GM19438 (cell line): ENCODE measurements around the gene DDX4.

Experiments
- ATAC-seq: cut with Tn5 transposase; IDR thresholded peaks from one replicate; pipeline ENCODE4 v1.9.1; 2021; ENCODE audit warnings: low read depth; ENCODE audit not compliant: unreplicated experiment

Gene DDX4

DNA sequence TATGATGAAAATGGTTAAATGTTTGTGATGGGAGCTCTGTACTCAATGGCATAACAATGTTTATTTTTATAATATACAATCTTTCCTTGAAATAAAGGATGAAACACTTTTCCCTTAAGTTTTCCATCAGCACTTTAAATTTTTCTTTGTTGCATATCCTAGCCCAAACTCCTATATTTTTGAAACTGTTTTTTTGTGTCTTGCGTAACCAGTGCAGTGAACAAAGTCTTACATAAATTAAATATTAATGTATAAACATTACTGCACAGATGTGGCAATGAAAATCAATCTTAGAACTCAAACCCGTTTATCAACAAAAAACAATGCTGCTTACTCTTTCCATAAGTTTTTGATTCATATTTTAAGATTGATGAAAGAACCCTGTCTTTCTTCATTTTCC lies 79.2 kb downstream of the DDX4 start:
- ATAC-seq: no peak

DNA sequence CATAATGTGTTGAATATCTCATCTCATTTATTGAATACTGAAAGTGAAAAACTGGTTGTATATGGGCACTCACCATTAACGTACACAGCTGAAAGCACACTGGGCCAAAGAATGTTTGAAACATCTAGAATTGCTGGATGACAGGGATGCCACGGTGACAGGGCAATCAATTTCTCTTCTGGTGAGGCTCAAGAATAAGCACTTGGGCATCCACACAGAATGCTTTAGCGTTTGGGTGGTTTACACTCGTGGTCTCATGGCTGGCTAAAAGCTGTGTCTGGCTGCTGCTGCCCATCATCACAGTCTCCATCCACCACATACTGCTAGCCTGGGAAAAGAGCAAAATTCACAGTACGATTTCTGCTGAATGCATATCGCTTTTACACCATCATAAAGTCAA lies 82.6 kb downstream of the DDX4 start:
- ATAC-seq: no peak

DNA sequence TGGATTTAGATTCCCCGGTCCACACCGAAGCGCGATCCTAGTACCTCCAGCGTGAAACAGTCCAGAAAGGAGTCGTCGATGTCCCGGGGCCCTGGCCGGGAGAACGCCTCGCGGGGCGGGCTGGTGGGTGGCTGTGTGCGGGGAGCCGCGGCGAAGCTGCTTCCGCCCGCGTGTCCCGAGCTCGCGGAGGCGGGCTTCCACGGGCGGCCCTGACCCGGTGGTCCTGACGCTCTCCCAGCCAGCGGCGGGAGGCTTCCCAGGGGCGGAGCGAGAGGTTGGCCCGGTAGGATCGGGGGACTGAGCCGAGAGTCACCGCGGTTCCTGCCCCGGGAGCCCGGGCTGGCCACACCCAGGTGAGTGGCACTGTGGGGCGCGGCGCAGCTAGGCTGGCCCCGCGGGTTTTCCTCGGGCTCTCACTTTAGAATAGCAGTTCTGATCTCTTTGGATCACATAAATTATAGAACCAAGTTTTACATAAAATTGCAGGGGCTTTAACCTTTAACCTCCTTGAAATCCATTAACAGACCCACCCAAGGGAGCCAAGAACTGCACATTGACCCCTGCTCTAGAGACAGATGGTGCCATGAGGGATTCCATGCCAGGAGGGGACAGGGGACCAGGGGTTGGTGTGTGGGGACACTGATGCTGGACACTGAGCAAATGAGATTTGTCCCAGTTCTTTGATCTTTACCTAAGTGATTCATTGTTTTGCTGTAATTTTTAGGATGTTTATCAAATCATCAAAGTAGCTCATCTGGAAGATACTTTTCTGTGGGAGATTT lies 84.1 kb downstream of the DDX4 start:
- ATAC-seq: no peak

DNA sequence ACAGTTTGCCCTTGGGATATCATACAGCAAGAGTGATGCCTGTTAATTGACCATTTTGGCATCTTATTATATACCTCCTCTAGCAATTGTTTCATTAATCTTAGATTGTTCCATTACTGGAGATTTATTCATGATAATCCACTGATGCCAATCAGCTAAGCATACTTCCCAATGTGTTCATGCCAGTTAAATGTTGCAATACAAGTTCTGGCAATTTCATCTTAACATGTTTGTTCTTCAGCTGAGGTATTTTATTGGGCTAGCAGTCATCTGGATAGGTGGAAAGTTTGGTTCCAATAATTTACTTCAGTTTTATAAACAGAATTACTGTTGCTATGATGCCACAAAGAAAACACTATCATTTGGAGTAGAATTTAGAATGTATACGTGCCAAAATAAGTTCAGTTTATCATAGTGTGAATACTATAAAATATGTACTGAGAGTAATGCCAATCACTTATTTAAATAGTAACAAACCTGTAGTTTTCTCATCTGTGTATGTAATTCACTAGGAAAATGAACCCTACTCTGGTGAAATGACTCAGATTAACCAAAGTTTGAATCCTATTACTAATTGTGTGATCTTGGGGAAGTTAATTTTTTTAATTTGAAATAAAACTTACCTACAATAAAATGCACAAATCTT lies 85.4 kb downstream of the DDX4 start:
- no peak for ATAC-seq

DNA sequence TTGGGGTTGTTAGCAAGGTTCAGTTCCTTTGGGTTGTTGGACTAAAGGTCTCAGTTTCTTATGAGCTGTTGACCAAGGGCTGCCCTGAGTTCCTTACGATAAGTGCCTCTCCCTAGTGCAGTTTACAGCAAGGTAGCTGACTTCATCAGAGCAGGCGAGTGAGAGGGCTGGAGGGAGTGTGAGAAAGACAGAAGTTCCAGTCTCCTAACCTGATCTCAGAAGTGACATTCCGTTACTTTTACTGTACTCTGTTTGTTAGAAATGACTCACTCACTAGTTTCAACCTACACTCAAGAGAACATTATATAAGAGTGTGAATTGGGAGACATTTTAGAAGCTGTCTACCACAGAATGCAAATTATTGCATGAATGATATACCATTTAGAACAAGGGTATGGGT lies 92.1 kb downstream of the DDX4 start:
- no peak for ATAC-seq

DNA sequence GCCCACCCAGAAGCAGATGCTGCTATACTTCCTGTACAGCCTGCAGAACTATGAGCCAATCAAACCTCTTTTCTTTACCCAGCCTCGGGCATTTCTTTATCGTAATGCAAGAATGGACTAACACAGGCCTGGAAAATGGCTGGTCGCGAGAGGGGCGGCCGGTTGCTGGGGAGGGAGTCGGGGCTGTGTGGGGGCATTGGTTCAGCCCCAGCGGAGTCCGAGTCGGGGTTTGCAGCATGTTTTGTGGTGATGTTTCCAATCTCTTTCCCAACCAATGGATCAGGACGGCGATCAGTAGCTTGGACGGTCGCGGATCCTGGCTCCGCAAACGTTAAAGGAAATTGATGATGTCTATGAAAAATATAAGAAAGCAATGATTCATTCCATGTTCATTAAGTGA lies 94.6 kb downstream of the DDX4 start:
- ATAC-seq: no peak

DNA sequence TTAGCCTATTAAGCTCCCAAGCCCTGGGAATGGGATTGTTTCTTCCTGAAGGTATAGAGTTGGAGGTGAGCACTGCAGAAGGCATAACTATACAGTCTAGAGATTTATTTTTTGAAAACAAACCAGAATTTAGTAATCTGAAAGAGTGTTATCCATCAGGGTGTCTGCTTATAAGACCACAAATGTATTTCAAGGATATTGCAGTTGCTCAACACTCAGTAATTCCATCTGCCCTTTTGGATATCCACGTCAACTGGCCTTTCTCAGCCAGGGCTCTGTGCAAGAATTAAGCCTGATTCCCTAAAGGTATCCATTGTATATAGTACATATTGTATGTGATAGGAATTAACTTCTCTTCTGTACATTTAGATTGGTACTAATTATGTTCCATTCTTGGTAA lies 98.3 kb downstream of the DDX4 start:
- no peak for ATAC-seq

DNA sequence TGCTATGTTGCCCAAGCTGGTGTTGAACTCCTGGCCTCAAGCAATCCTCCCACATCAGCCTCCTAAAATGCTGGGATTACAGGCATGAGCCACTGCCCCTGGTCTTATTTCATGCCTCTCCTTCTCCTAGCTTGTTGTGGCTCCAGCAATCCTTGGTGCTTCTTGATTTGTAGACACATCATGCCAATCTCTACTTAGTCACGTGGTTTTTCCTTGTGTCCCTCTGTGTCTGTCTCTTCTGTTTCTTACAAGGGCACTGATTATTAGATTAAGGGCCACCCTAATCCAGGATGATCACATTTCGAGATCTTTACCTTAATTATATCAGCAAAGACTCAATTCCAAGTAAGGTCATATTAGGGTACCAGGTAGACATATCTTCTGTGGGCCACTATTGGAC lies 104.1 kb downstream of the DDX4 start:
- ATAC-seq: no peak

DNA sequence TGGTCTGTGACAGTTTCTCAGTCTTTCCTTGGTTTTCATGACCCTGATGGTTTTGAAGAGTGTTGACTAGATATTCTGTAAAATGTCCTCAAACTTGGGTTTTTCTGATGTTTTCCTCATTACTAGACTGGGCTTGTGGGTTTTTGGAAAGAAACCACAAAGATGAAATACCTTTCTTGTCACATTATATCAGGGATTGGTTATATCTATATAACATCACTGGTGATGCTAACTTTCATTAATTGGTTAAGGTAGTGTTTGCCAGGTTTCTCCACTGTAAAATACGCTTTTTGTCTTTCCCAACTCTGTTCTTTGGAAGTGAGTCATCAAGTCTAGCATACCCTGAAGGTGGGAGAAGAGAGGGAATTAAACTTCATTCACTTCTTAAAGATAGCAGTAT lies 110.0 kb downstream of the DDX4 start:
- no peak for ATAC-seq

DNA sequence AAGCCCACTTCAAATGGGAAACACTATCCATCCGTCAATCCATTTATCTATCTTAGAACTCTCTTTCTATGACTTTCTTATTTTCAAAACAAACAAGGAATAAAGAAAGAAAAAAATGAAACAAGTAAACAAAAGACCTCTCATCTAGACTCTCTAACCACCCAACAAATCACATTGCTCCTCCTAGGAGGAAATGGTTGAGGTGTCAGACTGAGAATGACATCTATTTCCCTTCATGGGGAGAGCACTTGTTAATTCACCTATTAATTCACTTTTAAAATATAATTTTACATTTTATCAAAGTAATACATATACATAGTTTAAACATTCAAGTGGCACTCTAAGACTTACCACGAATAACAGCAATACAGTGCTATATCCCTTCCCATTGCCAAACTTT lies 110.9 kb downstream of the DDX4 start:
- ATAC-seq: no peak

DNA sequence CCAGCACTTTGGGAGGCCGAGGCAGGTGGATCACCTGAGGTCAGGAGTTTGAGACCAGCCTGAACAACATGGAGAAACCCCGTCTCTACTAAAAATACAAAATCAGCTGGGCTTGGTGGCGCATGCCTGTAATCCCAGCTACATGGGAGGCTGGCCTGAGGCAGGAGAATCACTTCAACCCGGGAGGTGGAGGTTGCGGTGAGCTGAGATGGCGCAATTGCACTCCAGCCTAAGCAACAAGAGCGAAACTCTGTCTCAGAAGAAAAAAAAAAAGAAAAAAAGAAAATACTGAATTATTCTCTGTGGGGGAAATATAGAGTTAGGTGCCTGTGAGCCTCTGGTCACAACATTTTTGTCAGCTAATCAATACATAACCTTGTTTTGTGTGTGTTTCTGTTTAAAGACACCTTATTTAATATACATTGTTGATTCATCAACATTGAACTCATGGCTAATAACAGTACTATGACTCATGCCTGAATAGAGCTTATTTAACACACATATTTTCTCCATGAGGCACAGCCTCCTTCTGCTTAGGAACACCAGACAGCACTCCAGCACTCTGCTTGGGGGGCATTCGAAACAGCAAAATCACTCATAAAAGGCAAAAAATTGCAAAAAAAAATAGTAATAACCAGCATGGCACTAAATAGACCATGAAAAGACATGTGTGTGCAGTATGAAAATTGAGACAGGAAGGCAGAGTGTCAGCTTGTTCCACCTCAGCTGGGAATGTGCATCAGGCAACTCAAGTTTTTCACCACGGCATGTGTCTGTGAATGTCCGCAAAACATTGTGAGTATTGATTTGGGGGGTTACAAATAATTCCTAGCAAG lies 113.2 kb downstream of the DDX4 start, which contains the start of gene IL31RA:
TSS of gene IL31RA (plus strand) at position 519 of the 836 bp plus-strand sequence. CDS start at position 733, 214 bp downstream.
- ATAC-seq: no peak

DNA sequence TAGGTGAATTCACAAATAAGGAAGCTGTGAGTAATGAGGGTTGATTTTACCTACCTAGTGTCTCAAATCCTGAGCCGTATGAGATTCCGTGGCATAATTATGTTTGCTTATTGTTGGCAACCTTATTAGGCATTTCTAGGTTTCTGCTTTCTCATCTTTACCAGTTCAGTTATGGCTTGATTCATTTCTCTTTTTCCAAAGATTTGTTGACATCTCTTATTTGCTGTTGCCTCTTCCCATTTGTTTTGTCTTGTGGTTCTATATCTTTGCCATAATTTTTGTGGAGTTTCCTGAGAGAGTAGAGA lies 113.8 kb downstream of the DDX4 start:
- ATAC-seq: no peak

DNA sequence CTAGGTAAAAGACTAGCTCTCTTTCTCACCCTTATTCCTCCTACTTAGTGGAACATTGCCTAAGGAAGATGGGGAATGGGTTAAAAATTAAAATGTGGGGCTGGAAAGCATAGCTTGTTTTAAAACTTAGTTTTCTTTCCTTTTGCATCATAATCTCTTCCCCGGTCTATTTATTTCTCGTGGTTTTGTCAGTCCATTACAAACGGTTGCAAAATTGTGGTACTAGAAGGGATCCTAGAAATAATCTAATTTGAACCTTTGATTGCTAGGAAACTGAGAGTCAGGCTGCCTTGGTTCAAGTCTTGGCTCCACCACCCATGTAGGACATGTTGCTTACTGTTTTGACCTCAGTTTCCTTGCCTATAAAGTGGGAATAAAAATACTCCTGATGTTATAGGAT lies 114.6 kb downstream of the DDX4 start:
- ATAC-seq: no peak

DNA sequence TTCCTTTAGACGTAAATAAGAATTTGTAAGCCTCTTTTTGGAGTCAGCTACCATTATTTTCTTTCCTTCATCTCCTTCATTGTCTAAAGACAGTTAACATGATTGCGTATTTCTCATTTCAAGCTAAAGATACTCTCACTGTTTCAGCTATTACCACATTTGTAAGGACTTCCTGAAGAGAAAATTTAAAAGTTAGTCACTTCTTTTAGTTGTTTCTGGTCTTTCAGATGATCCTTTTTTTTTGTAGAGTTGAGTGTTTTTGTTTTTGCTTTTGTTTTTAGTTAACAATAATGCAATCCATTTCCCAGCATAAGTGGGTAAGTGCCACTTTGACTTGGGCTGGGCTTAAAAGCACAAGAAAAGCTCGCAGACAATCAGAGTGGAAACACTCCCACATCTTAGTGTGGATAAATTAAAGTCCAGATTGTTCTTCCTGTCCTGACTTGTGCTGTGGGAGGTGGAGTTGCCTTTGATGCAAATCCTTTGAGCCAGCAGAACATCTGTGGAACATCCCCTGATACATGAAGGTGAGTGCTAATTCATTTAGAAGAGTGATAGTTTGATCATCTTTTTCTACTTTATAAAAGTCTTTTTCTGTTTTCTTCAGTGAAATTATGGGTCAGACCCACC lies 115.3 kb downstream of the DDX4 start:
- no peak for ATAC-seq

DNA sequence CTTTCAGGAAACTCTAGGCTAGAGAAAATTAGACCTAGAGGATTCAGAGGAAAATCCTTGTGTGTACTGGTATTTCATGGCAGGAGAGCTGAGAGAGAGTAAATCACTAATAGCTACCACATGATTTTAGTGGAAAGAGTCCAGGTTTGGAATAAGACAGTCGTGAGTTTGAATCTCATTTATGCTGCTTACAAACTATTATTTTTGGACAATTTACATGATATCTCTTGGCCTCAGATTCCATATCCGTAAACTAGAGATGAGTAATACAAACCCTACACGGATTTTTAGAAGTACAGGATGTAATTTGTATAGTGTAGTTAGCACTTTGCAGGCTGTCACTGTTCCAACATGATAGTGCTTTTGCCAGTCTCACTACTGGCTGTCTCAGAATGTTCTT lies 116.0 kb downstream of the DDX4 start:
- no peak for ATAC-seq

DNA sequence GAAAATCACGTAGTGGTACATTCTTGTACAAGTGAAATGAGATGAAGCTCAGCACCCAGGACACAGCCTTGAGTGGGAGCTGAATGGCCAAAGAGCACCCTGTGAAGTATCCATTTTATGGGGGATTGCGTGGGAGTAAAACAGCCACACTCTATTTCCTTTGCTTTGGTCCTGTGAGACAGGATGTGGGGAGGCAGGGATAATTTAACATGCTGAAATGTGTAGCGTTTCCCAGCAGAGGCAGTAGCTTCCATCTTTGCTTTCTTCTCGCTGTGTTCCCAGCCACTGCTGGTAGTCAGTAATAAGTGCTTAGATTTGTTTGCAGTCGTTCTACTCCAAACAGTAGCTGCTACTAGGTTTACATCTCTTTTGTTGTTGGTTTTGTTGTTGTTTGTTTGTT lies 117.6 kb downstream of the DDX4 start:
- ATAC-seq: no peak

DNA sequence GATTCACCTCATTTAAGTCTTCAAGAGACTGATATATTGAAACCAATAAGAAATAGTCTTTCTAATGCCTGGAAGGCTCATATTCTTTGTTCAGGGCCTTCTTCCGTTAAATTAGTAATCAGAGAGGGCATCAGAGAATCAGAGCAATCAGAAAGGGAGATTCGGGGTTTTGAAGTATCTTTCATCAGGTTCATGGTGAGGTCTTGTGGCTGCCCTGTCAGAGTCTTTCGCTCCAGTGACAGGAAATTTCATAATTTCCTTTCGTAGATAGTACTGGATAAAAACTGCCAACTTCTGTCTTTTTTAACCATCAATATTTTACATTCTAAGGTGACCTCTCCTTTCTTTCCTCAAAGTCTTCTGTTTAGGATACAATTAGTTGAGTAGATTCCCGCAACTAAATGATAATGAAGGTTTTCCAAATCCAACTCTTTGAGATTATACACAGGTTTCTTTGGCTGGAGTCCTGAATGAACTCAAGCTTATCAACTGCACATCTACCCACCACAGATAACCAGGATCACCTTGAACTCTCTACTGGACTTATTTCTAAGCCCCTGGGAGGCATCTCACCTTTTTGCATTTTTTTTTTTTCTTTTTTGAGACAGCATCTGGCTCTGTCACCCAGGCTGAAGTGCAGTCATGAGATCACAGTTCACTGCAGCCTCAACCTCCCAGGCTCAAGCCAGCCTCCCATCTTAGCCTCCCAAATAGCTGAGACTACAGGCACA lies 118.8 kb downstream of the DDX4 start:
- no peak for ATAC-seq

DNA sequence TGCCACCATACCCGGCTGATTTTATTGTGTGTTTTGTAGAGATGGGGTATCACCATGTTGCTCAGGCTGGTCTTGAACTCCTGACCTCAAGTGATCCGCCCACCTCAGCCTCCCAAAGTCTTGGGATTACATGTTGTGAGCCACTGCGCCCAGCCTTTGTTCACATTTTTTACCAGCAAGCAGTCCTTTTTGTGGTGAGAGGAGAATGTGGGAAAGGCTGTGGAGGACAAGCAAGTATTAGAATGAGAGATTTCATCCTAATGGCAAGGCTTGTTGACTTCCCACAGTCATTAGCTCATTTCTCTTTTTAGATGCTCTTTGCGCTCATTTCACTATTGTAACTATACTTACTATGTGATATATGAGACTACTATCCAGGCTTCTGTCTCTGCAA lies 119.4 kb downstream of the DDX4 start:
- ATAC-seq: no peak

DNA sequence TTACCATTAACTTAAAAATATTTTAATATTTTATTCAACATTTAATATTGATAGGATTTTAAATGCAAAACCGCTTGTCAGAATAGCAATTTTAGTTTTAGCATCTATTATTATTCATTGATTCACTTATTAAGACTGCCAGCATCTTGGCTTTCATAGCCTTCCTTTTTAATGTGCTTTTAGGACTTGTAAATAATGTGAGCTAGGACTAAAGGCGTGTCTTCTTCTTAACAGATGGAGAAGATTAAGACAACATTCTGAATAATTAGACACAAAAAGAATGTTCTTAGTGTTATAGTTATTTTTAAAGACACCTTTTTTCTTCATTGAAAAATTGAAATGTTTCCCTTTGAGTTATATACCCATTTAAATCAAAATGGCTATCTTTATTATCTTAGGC lies 120.2 kb downstream of the DDX4 start:
- ATAC-seq: no peak

DNA sequence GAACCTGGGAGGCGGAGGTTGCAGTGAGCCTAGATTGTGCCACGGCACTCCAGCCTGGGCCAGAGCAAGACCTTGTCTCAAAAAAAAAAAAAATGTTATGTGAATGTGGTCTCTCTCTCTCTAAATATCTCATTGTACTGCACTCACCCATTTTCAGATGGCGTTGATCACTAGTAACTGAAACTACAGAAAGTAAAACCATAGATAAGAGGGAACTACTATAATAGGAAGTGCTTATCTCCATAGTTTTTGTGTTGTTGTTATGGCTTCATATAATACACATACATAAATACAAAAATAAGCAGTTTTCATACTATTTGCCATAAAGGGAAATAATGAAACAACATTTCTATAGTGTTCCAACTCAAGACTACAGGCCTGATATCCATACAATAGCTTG lies 122.4 kb downstream of the DDX4 start:
- no peak for ATAC-seq

DNA sequence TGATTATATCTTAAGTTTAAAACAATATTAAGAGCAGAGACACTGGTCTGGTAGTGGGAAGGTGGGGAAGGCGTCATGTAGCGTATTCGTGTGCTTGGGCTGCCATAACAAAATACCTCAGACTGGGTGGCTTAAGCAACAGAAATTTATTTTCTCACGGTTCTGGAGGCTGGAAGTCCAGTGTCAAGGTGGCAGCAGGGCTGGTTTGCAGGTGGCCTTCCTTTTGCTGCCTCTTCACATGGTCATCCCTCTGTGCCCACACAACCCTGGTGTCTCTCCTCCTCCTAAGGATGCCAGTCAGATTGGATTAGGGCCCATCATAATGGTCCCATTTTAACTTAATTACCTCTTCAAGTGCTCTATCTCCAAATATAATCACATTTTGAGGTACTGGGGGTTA lies 122.8 kb downstream of the DDX4 start:
- ATAC-seq: no peak
